C4-2B (cell line): ENCODE results near the gene TACO1.

Experiments used
- ZFX ChIP-seq: fragments of 450-650 bp; IDR thresholded peaks from 2 replicates; pipeline ENCODE4 v1.6.1; 2017
- TF ChIP-seq, protein P1 (sequence below): fragments of 450-650 bp; conservative IDR thresholded peaks from 2 replicates; pipeline ENCODE4 v1.5.1; 2017; ENCODE audit warnings: mild to moderate bottlenecking

DNA sequence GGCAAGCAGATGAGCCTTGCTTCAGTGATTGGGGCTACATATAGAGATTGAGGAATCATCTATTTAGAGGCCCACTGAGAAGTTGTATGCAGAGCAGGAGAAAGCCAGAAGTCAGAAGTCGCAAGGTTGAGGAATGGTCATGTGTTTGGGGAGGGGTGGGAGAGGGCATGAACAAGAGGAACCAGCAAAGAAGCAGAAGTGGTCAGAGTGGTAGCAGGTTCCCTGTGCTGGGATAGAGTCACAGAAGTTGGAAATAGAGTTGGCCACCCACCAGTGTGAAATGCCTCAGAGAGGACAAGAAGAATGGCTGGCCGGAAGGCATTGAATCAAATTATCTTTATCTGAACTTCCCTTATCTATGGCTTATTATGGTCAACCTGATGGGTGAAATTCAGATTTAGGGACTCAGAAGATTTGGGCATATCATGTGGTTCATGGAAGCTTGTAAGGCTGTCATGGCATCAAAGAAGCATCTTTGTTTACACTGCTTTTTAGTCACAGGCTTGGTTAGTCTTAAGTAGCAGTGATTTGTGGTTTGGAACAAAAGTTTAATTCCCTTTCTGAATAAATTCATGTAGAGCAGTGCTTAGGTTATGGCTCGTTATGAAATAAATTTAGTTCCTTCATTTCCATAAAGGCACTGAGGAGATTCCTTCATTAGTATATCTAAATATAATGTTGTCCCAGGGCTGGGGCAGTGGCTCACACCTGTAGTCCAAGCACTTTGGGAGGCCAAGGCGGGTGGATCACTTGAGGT is 41.2 kb downstream of the TACO1 start:
- TF ChIP-seq, protein P1, sequence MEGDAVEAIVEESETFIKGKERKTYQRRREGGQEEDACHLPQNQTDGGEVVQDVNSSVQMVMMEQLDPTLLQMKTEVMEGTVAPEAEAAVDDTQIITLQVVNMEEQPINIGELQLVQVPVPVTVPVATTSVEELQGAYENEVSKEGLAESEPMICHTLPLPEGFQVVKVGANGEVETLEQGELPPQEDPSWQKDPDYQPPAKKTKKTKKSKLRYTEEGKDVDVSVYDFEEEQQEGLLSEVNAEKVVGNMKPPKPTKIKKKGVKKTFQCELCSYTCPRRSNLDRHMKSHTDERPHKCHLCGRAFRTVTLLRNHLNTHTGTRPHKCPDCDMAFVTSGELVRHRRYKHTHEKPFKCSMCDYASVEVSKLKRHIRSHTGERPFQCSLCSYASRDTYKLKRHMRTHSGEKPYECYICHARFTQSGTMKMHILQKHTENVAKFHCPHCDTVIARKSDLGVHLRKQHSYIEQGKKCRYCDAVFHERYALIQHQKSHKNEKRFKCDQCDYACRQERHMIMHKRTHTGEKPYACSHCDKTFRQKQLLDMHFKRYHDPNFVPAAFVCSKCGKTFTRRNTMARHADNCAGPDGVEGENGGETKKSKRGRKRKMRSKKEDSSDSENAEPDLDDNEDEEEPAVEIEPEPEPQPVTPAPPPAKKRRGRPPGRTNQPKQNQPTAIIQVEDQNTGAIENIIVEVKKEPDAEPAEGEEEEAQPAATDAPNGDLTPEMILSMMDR: no peak
- TF ChIP-seq ZFX: no peak
